ENCODE results near the gene ZNF12.

Gene ZNF12

GRCh38 chr7:6714360-6714759 is 7.6 kb upstream of the ZNF12 start:
- no peak for DNase-seq
- Histone ChIP-seq H3K27ac (no peak overlapping the region), H3K36me3 (replicated peaks) (no peaks in the 10 kb centered on the region), H3K4me3 (ENCODE audit: low read depth, low read length) (no peak overlapping the region), H3K27me3 (replicated peaks) (no peaks in the 10 kb centered on the region)
- TF ChIP-seq CTCF (IDR thresholded peaks at IDR 0.05; ENCODE audit: low read depth, low read length, missing control alignments) = no peak
- in situ Hi-C loops (cut with HindIII; ENCODE audit: low pct_ligation_motif_present, low sequenced_read_pairs) = no loop called here

- no peaks in the 10 kb centered on the region for H3K27me3 ChIP-seq (replicated peaks)
- DNase-seq = no peak
- no peak overlapping the region for H3K27ac ChIP-seq
- no peak for TF ChIP-seq CTCF (IDR thresholded peaks at IDR 0.05; ENCODE audit: low read depth, low read length, missing control alignments)
- H3K36me3 ChIP-seq (replicated peaks) = peaks cover 7% of the 10 kb centered on the region
- in situ Hi-C loops (cut with HindIII; ENCODE audit: low pct_ligation_motif_present, low sequenced_read_pairs) = no loop called here
- H3K4me3 ChIP-seq (ENCODE audit: low read depth, low read length) = no peak overlapping the region
Measured at GRCh38 chr7:6709808-6710207, 3.1 kb upstream of the ZNF12 start.

- in situ Hi-C loops (cut with HindIII; ENCODE audit: low pct_ligation_motif_present, low sequenced_read_pairs) = no loop called here
- Histone ChIP-seq H3K4me3 (ENCODE audit: low read depth, low read length) (no peak overlapping the region), H3K27me3 (replicated peaks) (no peaks in the 10 kb centered on the region), H3K36me3 (replicated peaks) (peaks cover 16% of the 10 kb centered on the region), H3K27ac (no peak overlapping the region)
- DNase-seq = no peak
- TF ChIP-seq CTCF (IDR thresholded peaks at IDR 0.05; ENCODE audit: low read depth, low read length, missing control alignments) = no peak
Measured at GRCh38 chr7:6708304-6708703, 1.6 kb upstream of the ZNF12 start.

- in situ Hi-C loops (cut with HindIII; ENCODE audit: low pct_ligation_motif_present, low sequenced_read_pairs) = no loop called here
- H3K4me3 ChIP-seq (ENCODE audit: low read depth, low read length) = peak overlapping the region; percentile 90
- DNase-seq = peak; percentile 21
- no peaks in the 10 kb centered on the region for H3K27me3 ChIP-seq (replicated peaks)
- peak overlapping the region; percentile 92 for H3K27ac ChIP-seq
- TF ChIP-seq CTCF (IDR thresholded peaks at IDR 0.05; ENCODE audit: low read depth, low read length, missing control alignments) = no peak
- peaks cover 26% of the 10 kb centered on the region for H3K36me3 ChIP-seq (replicated peaks)
Measured at GRCh38 chr7:6705959-6706665, 635 bp downstream of the ZNF12 start.

GRCh38 chr7:6701860-6702259 is 4.9 kb downstream of the ZNF12 start:
- no peak for DNase-seq
- no peaks in the 10 kb centered on the region for H3K27me3 ChIP-seq (replicated peaks)
- TF ChIP-seq CTCF (IDR thresholded peaks at IDR 0.05; ENCODE audit: low read depth, low read length, missing control alignments) = no peak
- in situ Hi-C loops (cut with HindIII; ENCODE audit: low pct_ligation_motif_present, low sequenced_read_pairs) = no loop called here
- H3K27ac ChIP-seq = no peak overlapping the region
- H3K36me3 ChIP-seq (replicated peaks) = peaks cover 60% of the 10 kb centered on the region
- no peak overlapping the region for H3K4me3 ChIP-seq (ENCODE audit: low read depth, low read length)

- in situ Hi-C loops (cut with HindIII; ENCODE audit: low pct_ligation_motif_present, low sequenced_read_pairs) = no loop called here
- no peak overlapping the region for H3K4me3 ChIP-seq (ENCODE audit: low read depth, low read length)
- H3K36me3 ChIP-seq (replicated peaks) = peaks cover 67% of the 10 kb centered on the region
- no peaks in the 10 kb centered on the region for H3K27me3 ChIP-seq (replicated peaks)
- H3K27ac ChIP-seq = no peak overlapping the region
- no peak for TF ChIP-seq CTCF (IDR thresholded peaks at IDR 0.05; ENCODE audit: low read depth, low read length, missing control alignments)
- no peak for DNase-seq
Measured at GRCh38 chr7:6700793-6701192, 6.0 kb downstream of the ZNF12 start.

Measured in brain microvascular endothelial cell (primary cell).